ENCODE measurements around the gene ZFP1.
"Not testable (repeated sequence)": the region's sequence is repeated elsewhere in the genome, so short reads cannot be mapped to it uniquely, and the experiment has no call there.

Gene ZFP1

DNA sequence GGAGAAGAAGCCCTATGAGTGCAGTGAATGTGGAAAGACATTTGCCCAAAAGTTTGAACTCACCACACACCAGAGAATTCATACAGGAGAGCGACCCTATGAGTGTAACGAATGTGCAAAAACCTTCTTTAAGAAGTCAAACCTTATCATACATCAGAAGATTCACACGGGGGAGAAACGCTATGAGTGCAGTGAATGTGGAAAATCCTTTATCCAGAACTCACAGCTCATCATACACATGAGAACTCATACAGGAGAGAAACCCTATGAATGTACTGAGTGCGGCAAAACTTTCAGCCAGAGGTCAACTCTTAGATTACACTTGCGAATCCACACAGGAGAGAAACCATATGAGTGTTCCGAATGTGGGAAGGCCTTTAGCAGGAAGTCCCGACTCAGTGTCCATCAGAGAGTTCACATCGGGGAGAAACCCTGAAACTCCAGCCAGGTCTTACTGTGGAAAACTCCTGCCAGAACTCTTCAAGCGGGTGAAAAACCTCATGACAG, 21.6 kb downstream of the ZFP1 start:
- no peak for DNase-seq

- no peak for DNase-seq
Observed at GRCh38 chr16:75172578-75172977, 24.3 kb downstream of the ZFP1 start.

DNA sequence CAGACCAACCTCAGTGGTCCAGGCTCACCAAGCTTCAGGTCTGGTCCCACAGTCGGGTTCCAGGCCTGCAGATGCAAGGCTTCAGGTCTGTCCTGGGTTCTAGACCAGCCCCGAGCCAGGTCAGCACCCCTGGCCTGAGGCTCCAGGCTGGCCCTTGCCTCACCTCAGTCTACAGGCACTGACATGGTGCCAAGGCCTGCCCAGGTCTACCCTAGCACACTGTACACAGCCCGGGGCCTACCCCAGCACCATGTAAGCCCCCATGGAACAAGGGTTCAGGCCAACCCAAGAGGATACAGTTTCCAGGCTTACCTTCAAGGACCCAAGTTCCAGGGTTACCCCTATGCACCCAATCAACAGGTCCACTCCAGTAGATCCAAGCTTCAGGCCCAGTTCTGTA, 26.8 kb downstream of the ZFP1 start:
- DNase-seq, result no peak

- no peak for DNase-seq
Observed at GRCh38 chr16:75176926-75177325, 28.6 kb downstream of the ZFP1 start.

- DNase-seq, result no peak
Observed at GRCh38 chr16:75179208-75179607, 30.9 kb downstream of the ZFP1 start.

DNA sequence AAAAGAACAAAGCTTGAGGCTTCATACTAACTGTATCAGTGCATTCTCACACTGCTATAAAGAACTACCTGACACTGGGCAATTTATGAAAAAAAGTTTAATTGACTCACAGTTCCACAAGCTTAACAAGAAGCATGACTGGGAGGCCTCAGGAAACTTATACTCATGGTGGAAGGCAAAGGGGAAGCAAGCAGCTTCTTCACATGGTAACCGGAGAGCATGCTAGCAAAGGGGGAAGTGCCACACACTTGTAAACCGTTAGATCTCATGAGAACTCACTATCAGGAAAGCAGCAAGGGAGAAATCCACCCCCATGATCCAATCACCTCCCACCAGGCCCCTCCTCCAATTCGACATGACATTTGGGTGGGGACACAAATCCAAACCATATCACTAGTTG, 33.3 kb downstream of the ZFP1 start:
- DNase-seq, result no peak

DNA sequence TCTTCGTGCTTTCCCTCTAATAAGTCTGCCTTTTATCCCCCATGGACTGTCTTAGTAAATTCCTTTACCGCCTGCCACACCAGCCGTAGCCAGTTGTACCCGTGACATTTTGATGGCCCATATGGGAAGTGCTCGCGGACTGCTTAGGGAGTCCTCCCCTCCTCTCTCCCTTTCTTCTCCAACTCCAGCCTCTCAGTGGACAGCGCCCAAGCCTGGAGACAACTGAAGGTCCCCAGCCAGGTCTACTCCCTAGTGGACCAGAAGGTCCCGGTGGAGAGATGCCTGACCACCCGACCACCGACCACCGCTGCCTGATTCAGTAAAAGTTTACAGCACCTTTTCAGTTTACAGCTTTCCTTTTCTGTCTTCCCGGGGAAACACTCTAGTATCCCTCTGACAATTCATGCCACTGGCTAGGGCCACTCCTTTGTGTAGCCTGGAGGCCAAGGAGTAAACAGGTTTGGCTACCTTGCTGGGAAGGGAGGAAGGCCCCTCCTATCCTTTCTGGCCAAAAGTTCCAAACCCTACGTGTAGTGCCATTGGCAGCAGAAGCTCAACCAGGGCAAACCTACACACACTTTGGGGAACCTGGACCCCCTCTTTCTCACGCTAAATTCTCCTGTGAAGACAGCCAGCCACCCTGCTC, 40.6 kb downstream of the ZFP1 start:
- DNase-seq, result no peak

DNA sequence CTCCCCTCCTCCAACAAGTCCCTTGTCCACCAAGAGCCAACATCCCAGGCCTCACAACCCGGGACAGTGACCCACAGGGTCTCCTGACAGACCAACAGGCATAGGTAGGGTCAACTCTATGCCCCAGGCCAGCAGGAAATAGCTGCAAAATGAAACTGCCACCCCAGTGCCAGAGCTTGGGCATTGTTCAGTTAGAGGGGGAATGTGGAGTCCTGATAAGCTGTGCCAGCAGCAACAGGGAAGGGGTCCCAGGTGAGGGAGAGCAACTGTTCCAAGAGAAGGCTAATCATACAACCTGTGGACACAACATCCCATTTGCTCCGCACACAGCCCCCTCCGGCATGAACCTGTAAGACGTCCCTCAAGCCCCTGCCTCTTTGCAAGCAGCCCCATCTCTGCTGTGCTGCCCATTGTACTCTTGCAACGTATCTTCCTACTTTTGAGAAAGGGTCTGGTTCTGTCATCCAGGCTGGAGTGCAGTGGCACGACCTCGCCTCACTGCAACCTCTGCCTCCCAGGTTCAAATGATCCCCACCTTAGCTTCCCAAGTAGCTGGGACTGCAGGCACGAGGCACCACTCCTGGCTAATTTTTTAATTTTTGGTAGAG, 41.4 kb downstream of the ZFP1 start:
- DNase-seq, result no peak

DNA sequence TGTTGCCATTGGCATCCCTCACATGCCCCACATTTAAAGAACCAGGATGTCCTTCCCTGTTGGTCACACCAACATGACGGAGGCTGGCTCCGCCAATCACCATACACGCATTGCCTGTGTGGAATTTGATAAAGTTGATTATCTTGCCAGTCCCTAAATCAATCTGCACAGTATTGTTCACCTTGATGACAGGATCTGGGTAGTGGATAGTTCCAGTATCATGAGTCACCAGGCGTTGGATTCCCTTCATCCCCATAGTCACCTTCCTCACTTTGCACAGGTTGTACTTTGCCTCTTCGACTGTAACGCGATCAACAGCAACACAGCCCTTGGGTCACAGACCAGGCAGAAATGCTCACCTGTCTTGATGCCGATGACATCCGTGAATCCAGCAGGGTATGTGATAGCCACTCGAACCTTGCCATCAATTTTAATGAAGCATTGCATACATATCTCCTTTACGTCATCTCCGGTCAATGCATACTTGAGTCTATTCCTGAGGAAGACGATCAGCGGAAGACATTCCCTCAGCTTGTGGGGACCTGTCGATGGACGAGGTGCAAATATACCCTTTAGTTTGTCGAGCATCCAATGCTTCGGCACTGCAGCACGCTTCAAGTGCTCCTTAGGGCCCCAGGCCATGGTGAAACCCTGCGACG, 44.4 kb downstream of the ZFP1 start:
- no peak for DNase-seq

DNA sequence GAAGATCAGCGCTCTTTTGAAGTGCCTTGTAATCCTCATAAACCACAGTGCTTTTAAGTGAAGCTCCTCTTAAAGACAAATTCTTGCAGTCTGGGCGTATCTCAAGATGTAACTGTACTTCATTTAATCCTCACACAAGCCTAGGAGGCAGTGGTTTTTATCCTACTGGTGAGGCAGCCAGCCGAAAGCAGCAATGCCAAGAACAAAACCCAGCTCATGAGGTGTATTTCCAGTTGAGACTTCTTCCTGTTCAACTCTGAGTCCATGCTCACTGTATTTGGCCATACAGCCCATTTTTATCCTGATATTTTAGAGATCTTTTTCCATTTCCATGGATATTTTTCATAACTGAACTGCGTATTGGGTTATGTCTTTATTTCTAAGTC, 44.9 kb downstream of the ZFP1 start:
- no peak for DNase-seq

DNA sequence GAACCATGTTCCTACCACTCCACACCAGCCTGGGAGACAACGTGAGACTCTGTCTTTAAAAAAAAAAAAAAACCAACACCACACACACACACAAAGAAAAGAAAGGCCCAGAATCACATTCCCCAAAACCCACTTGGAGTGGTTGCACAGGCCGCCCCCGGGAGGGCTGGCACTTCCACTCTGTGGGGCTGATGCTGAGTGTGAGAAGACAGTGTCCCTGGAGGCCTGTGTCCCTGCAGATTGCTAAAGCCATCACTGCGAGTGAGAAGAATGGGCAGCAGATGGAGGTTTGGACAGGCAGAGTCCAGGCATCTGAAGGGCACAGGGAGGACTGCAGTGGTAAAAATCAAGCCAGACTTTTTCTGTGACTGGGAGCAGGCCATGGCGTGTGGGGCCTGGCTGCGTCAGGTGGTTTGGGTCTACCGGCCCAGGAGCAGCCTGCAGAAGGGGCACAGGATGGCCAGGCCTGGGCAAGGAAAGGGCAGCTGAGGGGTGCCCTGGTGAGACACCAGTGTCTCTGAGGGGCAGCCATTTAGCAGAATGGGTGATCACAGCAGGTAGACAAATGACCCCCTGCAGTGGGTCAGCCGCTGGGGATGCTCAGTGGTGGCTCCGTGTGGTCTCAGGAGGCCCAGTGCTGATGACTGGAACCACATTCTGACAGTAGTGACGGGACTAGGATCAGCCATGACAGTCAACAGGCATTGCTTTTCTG, 45.6 kb downstream of the ZFP1 start:
- DNase-seq, result no peak

GRCh38 chr16:75195811-75196790, 47.8 kb downstream of the ZFP1 start:
- no peak for DNase-seq

GRCh38 chr16:75196836-75197235, 48.5 kb downstream of the ZFP1 start:
- DNase-seq, result no peak

GRCh38 chr16:75197522-75198134, 49.3 kb downstream of the ZFP1 start:
- DNase-seq, result no peak

DNA sequence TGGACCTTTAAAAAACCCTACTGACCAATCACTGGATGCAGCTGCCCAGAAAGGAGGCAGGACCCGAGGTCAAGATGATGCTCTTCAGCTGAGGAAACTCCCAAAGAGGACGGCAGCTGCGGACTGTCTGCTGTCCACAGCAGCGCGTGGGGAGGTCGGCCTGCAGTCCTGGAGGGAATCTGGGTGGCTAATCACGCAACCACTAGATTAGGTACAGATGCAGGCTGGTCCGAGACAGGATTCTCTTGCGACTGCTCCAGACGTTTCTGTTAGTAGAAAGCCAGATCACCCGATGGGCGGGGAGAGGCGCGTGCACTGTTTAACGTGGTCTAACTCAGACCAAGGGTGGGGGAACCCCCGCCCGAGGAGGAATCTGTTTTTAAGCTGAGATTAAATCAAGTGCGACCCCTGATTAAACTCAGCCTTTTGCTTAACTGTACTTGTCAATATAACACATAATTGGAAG, 49.8 kb downstream of the ZFP1 start:
- DNase-seq, result no peak

DNA sequence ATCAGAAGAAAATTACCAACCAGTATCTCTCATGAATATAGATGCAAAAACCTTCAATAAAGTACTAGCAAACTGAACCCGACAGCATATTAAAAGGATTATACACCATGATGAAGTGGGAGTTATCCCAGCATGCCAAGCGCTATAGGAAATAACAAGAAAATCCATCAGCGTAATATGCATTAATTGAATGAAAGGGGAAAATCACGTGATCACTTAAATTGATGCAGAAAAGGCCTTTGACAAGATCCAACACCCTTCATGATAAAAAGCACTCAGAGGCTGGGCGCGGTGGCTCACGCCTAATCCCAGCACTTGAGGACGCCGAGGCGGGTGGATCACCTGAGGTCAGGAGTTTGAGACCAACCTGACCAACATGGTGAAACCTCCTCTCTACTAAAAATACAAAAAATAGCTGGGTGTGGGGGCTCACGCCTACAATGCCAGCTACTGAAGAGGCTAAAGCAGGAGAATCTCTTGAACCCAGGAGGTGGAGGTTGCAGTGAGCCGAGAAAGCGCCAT, 53.8 kb downstream of the ZFP1 start:
- no peak for DNase-seq

GRCh38 chr16:75203096-75203495, 54.8 kb downstream of the ZFP1 start:
- DNase-seq, result no peak

GRCh38 chr16:75203667-75204409, 55.5 kb downstream of the ZFP1 start:
- no peak for DNase-seq

- no peak for DNase-seq
Observed at GRCh38 chr16:75204410-75204758, 56.1 kb downstream of the ZFP1 start.

- DNase-seq, result not testable (repeated sequence)
Observed at GRCh38 chr16:75204905-75205304, 56.6 kb downstream of the ZFP1 start.

DNA sequence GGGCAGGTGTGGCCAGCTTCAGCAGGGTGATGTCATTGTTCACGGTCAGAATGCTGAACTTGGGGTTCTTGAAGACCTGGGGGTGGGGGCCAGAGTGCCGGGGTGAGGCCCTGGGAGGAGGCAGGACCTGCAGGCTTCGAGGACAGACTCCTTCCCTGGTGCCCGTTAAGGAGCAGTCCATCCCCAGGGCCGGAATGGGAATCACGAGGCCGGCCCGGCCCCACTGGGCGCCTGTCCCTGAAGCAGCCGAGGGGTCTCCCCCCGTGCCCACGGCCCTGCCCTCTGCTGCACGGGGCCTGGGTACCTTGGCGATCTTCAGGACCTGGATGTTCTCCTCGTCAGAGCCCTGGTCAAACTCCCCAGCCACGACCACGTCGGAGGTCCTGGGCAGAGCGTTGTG, 57.1 kb downstream of the ZFP1 start:
- DNase-seq, result not testable (repeated sequence)

All from activated T-cell treated with anti-CD3 and anti-CD28 coated beads, Interleukin-2, amount 50 U/mL, for 1 hour (primary cell).